Coronary artery (tissue), 2 donors: Measurements from ENCODE around the gene SPNS2.

ENCODE experiments used
- DNase-seq: peaks from one replicate; pipeline ENCODE4 v3.0.0-alpha.2; 2017; ENCODE audit warnings: low spot score
- H3K27ac ChIP-seq, 2 donors: fragments of 200-600 bp; sonication (generic); one replicate each; pipeline ENCODE4 v1.5.1; 2016 to 2019
- H3K4me3 ChIP-seq: fragments of 200-600 bp; sonication (generic); 2 replicates; pipeline ENCODE4 v1.5.1; 2016; ENCODE audit warnings: mild to moderate bottlenecking, moderate library complexity
- CTCF ChIP-seq: fragments of 200-600 bp; sonication (generic); IDR thresholded peaks from one replicate; pipeline ENCODE4 v1.5.1; 2019; ENCODE audit warnings: antibody characterized with exemption

SPNS2 gene

GRCh38 chr17:4520894-4521600, 22.4 kb downstream of the SPNS2 start:
- Histone ChIP-seq H3K4me3 (no peak overlapping the region), H3K27ac (peak overlapping the region in 1 of 2 donors; percentile 56)
- TF ChIP-seq CTCF: no peak
- DNase-seq: no peak

DNA sequence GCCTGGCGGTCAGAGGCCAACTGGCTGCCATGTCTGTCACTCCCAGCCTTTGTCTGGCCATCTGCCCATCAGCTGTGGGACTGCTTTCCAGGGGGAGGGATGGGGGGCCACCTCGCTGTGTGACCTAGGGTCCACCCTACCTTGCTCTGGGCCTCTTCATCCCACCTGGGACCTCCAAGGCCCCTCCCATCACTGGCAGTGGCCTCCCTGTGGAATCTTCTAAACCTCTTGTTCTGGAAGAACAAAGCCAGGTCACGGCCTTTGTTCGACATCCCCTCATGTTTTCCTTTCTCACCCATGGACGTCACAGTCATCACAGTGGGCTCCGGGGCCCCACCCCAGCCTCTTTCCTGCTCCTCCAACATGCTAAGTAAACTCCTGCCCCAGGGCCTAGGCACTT, 24.0 kb downstream of the SPNS2 start:
- no peak overlapping the region for H3K4me3 ChIP-seq
- H3K27ac ChIP-seq: peak overlapping the region in 1 of 2 donors; percentile 56
- no peak for TF ChIP-seq CTCF
- DNase-seq: no peak

GRCh38 chr17:4523946-4524345, 25.3 kb downstream of the SPNS2 start:
- no peak for DNase-seq
- Histone ChIP-seq H3K4me3 (no peak overlapping the region), H3K27ac (no peak overlapping the region)
- TF ChIP-seq CTCF: no peak

DNA sequence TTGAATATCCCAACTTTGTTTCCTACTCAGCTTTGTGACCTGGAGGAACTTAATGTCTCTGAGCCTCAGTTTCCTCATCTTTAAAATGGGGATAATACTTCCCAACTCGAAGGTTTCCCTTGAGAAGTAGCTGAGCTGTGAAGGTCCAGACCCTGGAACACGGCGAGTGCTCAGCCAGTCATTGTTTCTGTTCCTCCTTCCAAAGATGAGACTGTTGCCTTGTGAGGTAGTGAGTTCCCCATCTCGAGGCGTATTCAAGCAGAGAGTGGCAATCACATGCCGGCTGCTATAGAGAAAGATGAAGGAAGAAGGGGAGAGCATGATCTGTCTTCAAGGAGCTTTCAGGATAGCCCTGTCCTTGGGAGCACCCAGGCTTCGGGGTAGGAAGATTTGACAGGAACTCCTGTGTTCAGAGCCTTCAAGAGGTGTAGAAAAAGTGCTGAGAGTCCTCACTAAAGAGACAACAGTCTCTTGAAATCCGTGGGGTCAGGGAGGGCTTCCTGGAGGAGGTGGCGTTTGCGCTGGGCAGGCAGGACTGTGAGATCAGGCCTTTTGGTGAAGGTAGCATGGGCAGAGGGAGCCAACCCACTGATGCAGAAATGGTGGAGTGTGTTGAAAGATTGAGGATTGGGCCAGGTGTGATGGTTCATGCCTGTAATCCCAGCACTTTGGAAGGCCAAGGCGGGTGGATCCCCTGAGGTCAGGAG, 27.2 kb downstream of the SPNS2 start:
- DNase-seq: no peak
- no peak overlapping the region for H3K27ac ChIP-seq
- no peak overlapping the region for H3K4me3 ChIP-seq
- TF ChIP-seq CTCF: no peak

DNA sequence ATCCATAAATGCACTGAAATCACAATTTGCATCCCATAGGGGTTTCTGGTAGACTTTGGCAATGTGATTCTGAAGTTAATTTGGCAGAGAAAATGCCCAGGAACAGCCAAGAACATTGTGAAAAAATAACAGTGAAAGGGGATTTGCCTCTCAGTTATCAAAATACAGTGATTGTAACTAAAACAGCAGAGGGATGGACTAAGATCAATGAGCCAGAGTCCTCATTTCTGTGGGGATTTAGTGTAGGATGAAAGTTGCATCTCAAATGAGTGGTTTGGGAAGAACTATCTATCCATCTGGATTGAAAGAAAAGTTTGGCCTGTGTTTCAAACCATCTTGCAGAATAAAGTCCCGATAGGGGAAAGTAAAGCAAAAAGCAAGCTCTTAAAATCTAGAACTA, 28.5 kb downstream of the SPNS2 start:
- no peak for TF ChIP-seq CTCF
- no peak for DNase-seq
- Histone ChIP-seq H3K4me3 (no peak overlapping the region), H3K27ac (no peak overlapping the region)

- TF ChIP-seq CTCF: no peak
- Histone ChIP-seq H3K27ac (no peak overlapping the region), H3K4me3 (no peak overlapping the region)
- no peak for DNase-seq
These were observed 29.0 kb downstream of the SPNS2 start for GRCh38 chr17:4527566-4528125.
